Nephron (organoid): Measurements from ENCODE around the gene SIM1.
"Not testable (repeated sequence)": the region's sequence is repeated elsewhere in the genome, so short reads cannot be mapped to it uniquely, and the experiment has no call there.

ENCODE experiments used
- H3K27ac Mint-ChIP-seq, 3 experiments: 2 replicates each; pipeline ENCODE4 v1.8.0; 2020; ENCODE audit warnings: mixed read lengths in 3 of 3, mild to moderate bottlenecking in 2 of 3, moderate library complexity in 1 of 3
- H3K27me3 Mint-ChIP-seq: 2 replicates; pipeline ENCODE4 v1.8.0; 2021; ENCODE audit warnings: low read depth, mild to moderate bottlenecking, moderate library complexity, mixed read lengths
- H3K36me3 Mint-ChIP-seq: 2 replicates; pipeline ENCODE4 v1.8.0; 2020; ENCODE audit warnings: low read depth, mixed read lengths
- H3K4me1 Mint-ChIP-seq: 2 replicates; pipeline ENCODE4 v1.8.0; 2020; ENCODE audit warnings: mixed read lengths
- H3K4me3 Mint-ChIP-seq, 3 experiments: 2 replicates each; pipeline ENCODE4 v1.8.0; 2020; ENCODE audit warnings: mild to moderate bottlenecking in 3 of 3, mixed read lengths in 3 of 3, moderate library complexity in 2 of 3
- H3K9me3 Mint-ChIP-seq: 2 replicates; pipeline ENCODE4 v1.8.0; 2020; ENCODE audit warnings: mixed read lengths
- TF ChIP-seq, protein P1 (sequence below), 3 experiments: fragments of 200-600 bp; sonication (generic); IDR thresholded peaks; one replicate each; pipeline ENCODE4 v1.5.0; 2021; ENCODE audit warnings: antibody characterized with exemption in 3 of 3; ENCODE audit not compliant: unreplicated experiment in 3 of 3

The SIM1 gene

GRCh38 chr6:100370265-100370664 lies 94.5 kb downstream of the SIM1 start:
- Mint-ChIP-seq H3K4me1 (no peaks in the 10 kb centered on the region), H3K4me3 (no peak overlapping the region), H3K36me3 (no peaks in the 10 kb centered on the region), H3K27ac (no peak overlapping the region), H3K9me3 (no peaks in the 10 kb centered on the region), H3K27me3 (no peaks in the 10 kb centered on the region)
- TF ChIP-seq, protein P1, sequence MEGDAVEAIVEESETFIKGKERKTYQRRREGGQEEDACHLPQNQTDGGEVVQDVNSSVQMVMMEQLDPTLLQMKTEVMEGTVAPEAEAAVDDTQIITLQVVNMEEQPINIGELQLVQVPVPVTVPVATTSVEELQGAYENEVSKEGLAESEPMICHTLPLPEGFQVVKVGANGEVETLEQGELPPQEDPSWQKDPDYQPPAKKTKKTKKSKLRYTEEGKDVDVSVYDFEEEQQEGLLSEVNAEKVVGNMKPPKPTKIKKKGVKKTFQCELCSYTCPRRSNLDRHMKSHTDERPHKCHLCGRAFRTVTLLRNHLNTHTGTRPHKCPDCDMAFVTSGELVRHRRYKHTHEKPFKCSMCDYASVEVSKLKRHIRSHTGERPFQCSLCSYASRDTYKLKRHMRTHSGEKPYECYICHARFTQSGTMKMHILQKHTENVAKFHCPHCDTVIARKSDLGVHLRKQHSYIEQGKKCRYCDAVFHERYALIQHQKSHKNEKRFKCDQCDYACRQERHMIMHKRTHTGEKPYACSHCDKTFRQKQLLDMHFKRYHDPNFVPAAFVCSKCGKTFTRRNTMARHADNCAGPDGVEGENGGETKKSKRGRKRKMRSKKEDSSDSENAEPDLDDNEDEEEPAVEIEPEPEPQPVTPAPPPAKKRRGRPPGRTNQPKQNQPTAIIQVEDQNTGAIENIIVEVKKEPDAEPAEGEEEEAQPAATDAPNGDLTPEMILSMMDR (IDR thresholded peaks at IDR 0.05; ENCODE audit: unreplicated experiment in 3 of 3) = no peak

DNA sequence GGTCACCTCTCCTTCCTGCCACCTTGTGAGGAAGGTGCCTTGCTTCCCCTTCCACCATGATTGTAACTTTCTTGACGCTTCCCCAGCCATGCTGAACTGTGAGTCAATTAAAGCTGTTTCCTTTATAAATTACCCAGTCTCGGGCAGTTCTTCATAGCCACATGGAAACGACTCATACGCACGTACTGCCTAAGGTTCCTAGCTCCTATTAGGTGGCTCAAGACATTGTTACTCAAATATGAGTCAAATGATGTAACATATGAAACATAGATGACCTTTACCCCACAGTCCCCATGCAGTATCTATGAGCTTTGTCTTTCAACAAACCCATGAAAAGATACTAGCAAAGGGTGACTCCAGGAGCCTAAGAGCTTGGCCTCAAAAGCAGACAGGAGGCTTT lies 98.3 kb downstream of the SIM1 start:
- TF ChIP-seq, protein P1 (IDR thresholded peaks at IDR 0.05; ENCODE audit: unreplicated experiment in 3 of 3) = no peak
- Mint-ChIP-seq H3K4me3 (no peak overlapping the region), H3K4me1 (no peaks in the 10 kb centered on the region), H3K9me3 (no peaks in the 10 kb centered on the region), H3K36me3 (no peaks in the 10 kb centered on the region), H3K27ac (no peak overlapping the region), H3K27me3 (no peaks in the 10 kb centered on the region)

GRCh38 chr6:100363651-100364050 lies 101.1 kb downstream of the SIM1 start:
- Mint-ChIP-seq H3K9me3 (no peaks in the 10 kb centered on the region), H3K36me3 (no peaks in the 10 kb centered on the region), H3K27me3 (no peaks in the 10 kb centered on the region), H3K27ac (no peak overlapping the region), H3K4me3 (no peak overlapping the region), H3K4me1 (no peaks in the 10 kb centered on the region)
- TF ChIP-seq, protein P1 (IDR thresholded peaks at IDR 0.05; ENCODE audit: unreplicated experiment in 3 of 3) = no peak

DNA sequence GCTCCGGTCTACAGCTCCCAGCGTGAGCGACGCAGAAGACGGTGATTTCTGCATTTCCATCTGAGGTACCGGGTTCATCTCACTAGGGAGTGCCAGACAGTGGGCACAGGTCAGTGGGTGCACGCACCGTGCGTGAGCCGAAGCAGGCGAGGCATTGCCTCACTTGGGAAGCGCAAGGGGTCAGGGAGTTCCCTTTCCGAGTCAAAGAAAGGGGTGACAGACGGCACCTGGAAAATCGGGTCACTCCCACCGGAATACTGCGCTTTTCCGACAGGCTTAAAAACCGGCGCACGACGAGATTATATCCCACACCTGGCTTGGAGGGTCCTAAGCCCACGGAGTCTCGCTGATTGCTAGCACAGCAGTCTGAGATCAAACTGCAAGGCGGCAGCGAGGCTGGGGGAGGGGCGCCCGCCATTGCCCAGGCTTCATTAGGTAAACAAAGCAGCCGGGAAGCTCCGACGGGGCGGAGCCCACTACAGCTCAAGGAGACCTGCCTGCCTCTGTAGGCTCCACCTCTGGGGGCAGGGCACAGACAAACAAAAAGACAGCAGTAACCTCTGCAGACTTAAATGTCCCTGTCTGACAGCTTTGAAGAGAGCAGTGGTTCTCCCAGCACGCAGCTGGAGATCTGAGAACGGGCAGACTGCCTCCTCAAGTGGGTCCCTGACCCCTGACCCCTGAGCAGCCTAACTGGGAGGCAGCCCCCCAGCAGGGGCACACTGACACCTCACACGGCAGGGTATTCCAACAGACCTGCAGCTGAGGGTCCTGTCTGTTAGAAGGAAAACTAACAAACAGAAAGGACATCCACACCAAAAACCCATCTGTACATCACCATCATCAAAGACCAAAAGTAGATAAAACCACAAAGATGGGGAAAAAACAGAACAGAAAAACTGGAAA lies 109.7 kb downstream of the SIM1 start:
- not testable (repeated sequence) for H3K27ac Mint-ChIP-seq, H3K9me3 Mint-ChIP-seq, H3K27me3 Mint-ChIP-seq, H3K4me1 Mint-ChIP-seq, H3K4me3 Mint-ChIP-seq, H3K36me3 Mint-ChIP-seq

DNA sequence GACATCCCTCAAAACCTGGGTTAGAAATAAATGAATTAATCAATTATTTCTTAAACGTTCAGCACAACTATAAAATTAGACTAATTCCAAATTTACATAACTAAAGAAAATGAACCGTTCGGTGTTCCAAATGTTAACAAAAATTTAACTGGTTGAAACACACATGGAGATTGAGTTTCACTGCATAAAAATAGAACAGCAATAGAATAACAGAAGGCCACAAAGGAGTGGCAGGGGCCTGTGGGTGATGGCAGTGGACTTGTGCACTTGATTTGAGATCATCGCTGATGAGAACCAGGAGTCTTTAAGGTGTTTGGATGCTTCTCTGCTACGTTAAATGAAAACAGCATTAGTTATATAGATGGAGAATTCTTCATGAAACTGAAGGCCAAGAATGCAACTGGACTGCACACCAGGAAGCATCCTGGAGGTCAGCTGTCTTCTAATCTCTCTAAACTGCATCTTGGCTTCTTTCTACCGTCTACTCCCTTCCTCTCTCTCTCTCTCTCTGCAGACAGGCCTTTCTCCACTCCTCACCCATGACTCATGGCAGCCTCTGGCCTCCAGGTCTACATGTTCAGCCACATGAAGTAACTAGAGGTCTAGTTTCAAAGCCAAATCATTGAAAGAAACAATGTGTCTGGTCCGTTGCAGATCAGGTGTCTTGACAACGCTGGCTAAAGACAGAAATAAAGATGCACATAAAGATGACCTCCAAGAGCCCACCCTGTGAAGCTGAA lies 111.3 kb downstream of the SIM1 start:
- Mint-ChIP-seq H3K27me3 (no peaks in the 10 kb centered on the region), H3K36me3 (no peaks in the 10 kb centered on the region), H3K9me3 (peaks cover 6% of the 10 kb centered on the region), H3K4me1 (peaks cover 9% of the 10 kb centered on the region), H3K4me3 (no peak overlapping the region), H3K27ac (no peak overlapping the region)
- TF ChIP-seq, protein P1 (IDR thresholded peaks at IDR 0.05; ENCODE audit: unreplicated experiment in 3 of 3) = no peak

GRCh38 chr6:100350139-100350538 lies 114.6 kb downstream of the SIM1 start:
- H3K4me1 Mint-ChIP-seq = peaks cover 9% of the 10 kb centered on the region
- H3K4me3 Mint-ChIP-seq = no peak overlapping the region
- H3K27me3 Mint-ChIP-seq = no peaks in the 10 kb centered on the region
- H3K9me3 Mint-ChIP-seq = peaks cover 6% of the 10 kb centered on the region
- TF ChIP-seq, protein P1 (IDR thresholded peaks at IDR 0.05; ENCODE audit: unreplicated experiment in 3 of 3) = no peak
- H3K36me3 Mint-ChIP-seq = no peaks in the 10 kb centered on the region
- no peak overlapping the region for H3K27ac Mint-ChIP-seq
